Measurements from ENCODE around the gene LRP11.

LRP11 gene

GRCh38 chr6:149777624-149778023 lies 86.5 kb downstream of the LRP11 start:
- DNase-seq: no peak

- DNase-seq: no peak
Observed at GRCh38 chr6:149771925-149772324, 92.2 kb downstream of the LRP11 start.

DNA sequence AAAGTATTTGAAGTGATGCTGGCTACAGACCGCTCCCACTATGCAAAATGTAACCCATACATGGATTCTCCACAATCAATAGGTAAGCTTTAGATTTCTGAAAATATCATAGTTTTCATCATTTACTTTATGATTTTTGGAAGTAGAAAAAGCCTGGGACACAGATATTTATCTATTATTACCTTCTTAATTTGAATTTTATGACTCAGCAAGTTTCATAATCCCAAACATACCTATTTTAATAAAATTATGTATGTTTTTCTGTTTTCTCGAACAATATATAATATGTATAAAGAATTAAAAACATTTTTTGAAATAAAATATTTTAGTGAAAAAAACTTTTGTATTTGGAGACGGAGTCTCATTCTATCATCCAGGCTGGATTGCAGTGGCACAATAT lies 93.0 kb downstream of the LRP11 start:
- no peak for DNase-seq

GRCh38 chr6:149769676-149770075 lies 94.5 kb downstream of the LRP11 start:
- DNase-seq: no peak
